ENCODE results near the gene PIGQ. TPM values are rescaled to one million over a fixed set of nuclear protein-coding genes. Genes with fewer than 3 reads are reported as not detected.

PIGQ gene
- total RNA-seq, 1 experiment from 2014 or later = 58.0 TPM

- Mint-ChIP-seq H3K27ac (peak within 1 kb of the TSS; percentile 41 to 92 (median 90); a peak in 6 of 7 replicates), H3K27me3 (ENCODE audit: low read depth) (no peaks in the 10 kb centered on the region; the same call in 1 of the 2 replicates), H3K9me3 (no peaks in the 10 kb centered on the region), H3K36me3 (ENCODE audit: insufficient read depth in 1 of 3, low read depth in 3 of 3) (peaks cover 0 to 12% (median 12%) of the 10 kb centered on the region in 3 experiments; a peak in 3 of 7 replicates), H3K4me3 (peak within 1 kb of the TSS; percentile 79 to 88), H3K4me1 (peaks cover 18% of the 10 kb centered on the region in 2 experiments)
- no peak within 1 kb of the TSS for H2BK20ac ChIP-seq (ENCODE audit: low read depth, low read length, poor library complexity, severe bottlenecking)
- no peak within 1 kb of the TSS for H2BK12ac ChIP-seq (ENCODE audit: insufficient read length, low read depth, low read length)
- TF ChIP-seq CTCF (conservative IDR thresholded peaks at IDR 0.05) = peak; percentile 45; the same call in 2 of the 3 replicates
- H4K8ac ChIP-seq (replicated peaks; ENCODE audit: insufficient read length, low read depth, low read length) = no peak within 1 kb of the TSS
- H3K9ac ChIP-seq (ENCODE audit: extremely low read depth, insufficient read length, low read length) = peak within 1 kb of the TSS; percentile 55
- H3K14ac ChIP-seq (ENCODE audit: insufficient read depth, low read length) = peak within 1 kb of the TSS; percentile 79
- H4K91ac ChIP-seq (ENCODE audit: insufficient read length, low read depth, low read length) = no peak within 1 kb of the TSS
- H2BK15ac ChIP-seq (ENCODE audit: low read depth, low read length) = no peak within 1 kb of the TSS
- peak within 1 kb of the TSS; percentile 81 for H3K18ac ChIP-seq (ENCODE audit: insufficient read length, low read depth, low read length)
- H3K4me1 ChIP-seq (ENCODE audit: insufficient read depth, low read length) = no peaks in the 10 kb centered on the region; the same call in 1 of the 2 replicates
- peak within 1 kb of the TSS; percentile 80 for H3K4me2 ChIP-seq (ENCODE audit: insufficient read depth, insufficient read length, low read length)
- H3K27ac ChIP-seq (ENCODE audit: insufficient read length, low read depth, low read length) = no peak within 1 kb of the TSS
- H3K23ac ChIP-seq (ENCODE audit: insufficient read length, low read depth, low read length) = no peak within 1 kb of the TSS
- H3K79me1 ChIP-seq (ENCODE audit: insufficient read depth, low read depth, low read length, poor library complexity, severe bottlenecking) = no peaks in the 10 kb centered on the region
- no peak within 1 kb of the TSS for H3K56ac ChIP-seq (ENCODE audit: insufficient read length, low read depth, low read length)
- peaks cover 22% of the 10 kb centered on the region; the same call in 1 of the 2 replicates for H3K79me2 ChIP-seq (ENCODE audit: insufficient read depth, low read length)
- H3K27me3 ChIP-seq (ENCODE audit: insufficient read depth, low read length) = no peaks in the 10 kb centered on the region
- peaks cover 13% of the 10 kb centered on the region for H3K23me2 ChIP-seq (ENCODE audit: insufficient read length, low read depth, low read length, poor library complexity, severe bottlenecking)
- peaks cover 6% of the 10 kb centered on the region for H4K20me1 ChIP-seq (ENCODE audit: control insufficient read depth, insufficient read depth, insufficient read length)
- H4K5ac ChIP-seq (ENCODE audit: insufficient read length, low read depth, low read length) = no peak within 1 kb of the TSS
- no peak within 1 kb of the TSS for H3K4ac ChIP-seq (ENCODE audit: low read depth, low read length)
- H2BK120ac ChIP-seq (ENCODE audit: low read depth, low read length, poor library complexity, severe bottlenecking) = no peak within 1 kb of the TSS
- no CpG with 5 or more reads among the region's 129 CpGs for WGBS (ENCODE audit: extremely low coverage, insufficient read length, low lambda C conversion rate)
- no peak within 1 kb of the TSS for H2AK5ac ChIP-seq (ENCODE audit: insufficient read length, low read length)
- H2AFZ ChIP-seq (ENCODE audit: low read length) = no peak within 1 kb of the TSS
- no peak within 1 kb of the TSS for H3T11ph ChIP-seq (ENCODE audit: low read length)
- H2BK5ac ChIP-seq (ENCODE audit: insufficient read length, low read length) = no peak within 1 kb of the TSS
- DNase-seq = peak; percentile 79
- H3K9me3 ChIP-seq (ENCODE audit: control insufficient read depth, low read depth, low read length) = no peaks in the 10 kb centered on the region
Observed at GRCh38 chr16:527015-527903, 42.5 kb upstream of the PIGQ start, which contains the start of gene CAPN15. Gene CAPN15, plus strand, starts transcription at chr16:527712. Its CDS starts 19,127 bp downstream, at chr16:546839.
